Measurements from ENCODE around the gene SETD2.

DNA sequence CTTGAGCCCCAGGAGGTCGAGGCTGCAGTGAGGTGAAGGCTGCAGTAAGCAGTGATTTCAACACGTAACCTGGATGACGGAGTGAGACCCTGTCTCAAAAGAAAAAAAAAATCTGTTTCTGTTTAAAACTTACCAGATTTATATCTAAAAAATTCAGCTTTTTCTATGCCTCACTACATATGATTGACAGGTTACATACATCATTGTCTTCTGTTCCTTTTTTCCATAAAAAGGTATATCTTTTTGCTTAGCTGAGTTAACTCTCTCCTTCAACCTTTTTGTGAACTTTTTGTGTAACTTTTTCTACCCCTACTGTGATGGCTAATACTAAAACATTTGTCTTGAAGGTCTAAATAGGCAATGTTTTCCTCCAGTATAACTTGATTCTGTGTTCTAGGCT is 38.6 kb upstream of the SETD2 start:
- TF ChIP-seq, protein P1, sequence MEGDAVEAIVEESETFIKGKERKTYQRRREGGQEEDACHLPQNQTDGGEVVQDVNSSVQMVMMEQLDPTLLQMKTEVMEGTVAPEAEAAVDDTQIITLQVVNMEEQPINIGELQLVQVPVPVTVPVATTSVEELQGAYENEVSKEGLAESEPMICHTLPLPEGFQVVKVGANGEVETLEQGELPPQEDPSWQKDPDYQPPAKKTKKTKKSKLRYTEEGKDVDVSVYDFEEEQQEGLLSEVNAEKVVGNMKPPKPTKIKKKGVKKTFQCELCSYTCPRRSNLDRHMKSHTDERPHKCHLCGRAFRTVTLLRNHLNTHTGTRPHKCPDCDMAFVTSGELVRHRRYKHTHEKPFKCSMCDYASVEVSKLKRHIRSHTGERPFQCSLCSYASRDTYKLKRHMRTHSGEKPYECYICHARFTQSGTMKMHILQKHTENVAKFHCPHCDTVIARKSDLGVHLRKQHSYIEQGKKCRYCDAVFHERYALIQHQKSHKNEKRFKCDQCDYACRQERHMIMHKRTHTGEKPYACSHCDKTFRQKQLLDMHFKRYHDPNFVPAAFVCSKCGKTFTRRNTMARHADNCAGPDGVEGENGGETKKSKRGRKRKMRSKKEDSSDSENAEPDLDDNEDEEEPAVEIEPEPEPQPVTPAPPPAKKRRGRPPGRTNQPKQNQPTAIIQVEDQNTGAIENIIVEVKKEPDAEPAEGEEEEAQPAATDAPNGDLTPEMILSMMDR (IDR thresholded peaks at IDR 0.05): no peak
- TF ChIP-seq POLR2A (IDR thresholded peaks at IDR 0.05): no peak

Measured in transverse colon (tissue), 3 donors.